Activated CD8-positive, alpha-beta T cell treated with anti-CD3 and anti-CD28 coated beads for 36 hours (primary cell): ENCODE data around the gene CKM. TPM values are rescaled to one million over a fixed set of nuclear protein-coding genes. Genes with fewer than 3 reads are reported as not detected.

Source experiments
- ATAC-seq: fragments of 200-7000 bp; cut with Tn5 transposase; one replicate; pipeline ENCODE4 v1.10.0; 2021; ENCODE audit warnings: mild to moderate bottlenecking, moderate library complexity
- CTCF ChIA-PET: fragments of 350-600 bp; sonication (Branson Sonifier 250); formaldehyde crosslinking; loops from one replicate; lab custom pipeline; 2021; ENCODE audit warnings: antibody characterized with exemption; lab: Charles Lee
- POLR2A ChIA-PET: fragments of 350-600 bp; sonication (Branson Sonifier 250); formaldehyde crosslinking; loops from one replicate; lab custom pipeline; 2021; ENCODE audit warnings: antibody characterized with exemption; lab: Charles Lee
- DNase-seq: peaks from one replicate; pipeline ENCODE4 v3.0.0-alpha.2; 2020
- H3K27ac Mint-ChIP-seq: one replicate; pipeline ENCODE4 v1.8.0; 2021; ENCODE audit warnings: mild to moderate bottlenecking, mixed read lengths
- H3K27me3 Mint-ChIP-seq: one replicate; pipeline ENCODE4 v1.8.0; 2021; ENCODE audit warnings: mixed read lengths
- H3K36me3 Mint-ChIP-seq: one replicate; pipeline ENCODE4 v1.8.0; 2021; ENCODE audit warnings: low read depth, mixed read lengths
- H3K4me1 Mint-ChIP-seq: one replicate; pipeline ENCODE4 v1.8.0; 2021; ENCODE audit warnings: low read depth, mixed read lengths
- H3K4me3 Mint-ChIP-seq: one replicate; pipeline ENCODE4 v1.8.0; 2021; ENCODE audit warnings: mild to moderate bottlenecking, moderate library complexity, mixed read lengths
- H3K9me3 Mint-ChIP-seq: one replicate; pipeline ENCODE4 v1.8.0; 2021; ENCODE audit warnings: mixed read lengths
- CTCF ChIP-seq: fragments of 200-600 bp; IDR thresholded peaks from one replicate; pipeline ENCODE4 v1.8.0; 2022; ENCODE audit warnings: antibody characterized with exemption, mild to moderate bottlenecking
- intact Hi-C: fragments of 100-400 bp; cut with micrococcal nuclease; formaldehyde crosslinking; loops from one replicate; pipeline ENCODE4 v1.10.0; 2022
- total RNA-seq, 2 experiments: library from RNA; stranded (reverse); gene quantifications; one replicate each; pipeline ENCODE4 v1.2.3, GENCODE V29; 2021

The CKM gene
- total RNA-seq, 2 experiments from 2014 or later, result not detected

- no peak for TF ChIP-seq CTCF
- Mint-ChIP-seq H3K4me1 (no peaks in the 10 kb centered on the region), H3K9me3 (no peaks in the 10 kb centered on the region), H3K4me3 (no peak overlapping the region), H3K36me3 (peaks cover 2% of the 10 kb centered on the region), H3K27me3 (no peaks in the 10 kb centered on the region), H3K27ac (no peak overlapping the region)
- CTCF ChIA-PET, result no interaction called here
- intact Hi-C loops, result no loop called here
- POLR2A ChIA-PET, result interaction anchor here (0.6 kb wide), 2 partner anchors 34 to 531 kb away, joined by 4 read pairs; no protein-coding TSS in a partner anchor
- DNase-seq (no peak), ATAC-seq (no peak)
Observed at GRCh38 chr19:45303269-45304060, 19.2 kb downstream of the CKM start.

- Mint-ChIP-seq H3K27me3 (no peaks in the 10 kb centered on the region), H3K27ac (no peak overlapping the region), H3K9me3 (no peaks in the 10 kb centered on the region), H3K36me3 (peaks cover 2% of the 10 kb centered on the region), H3K4me1 (no peaks in the 10 kb centered on the region), H3K4me3 (no peak overlapping the region)
- TF ChIP-seq CTCF, result no peak
- DNase-seq (no peak), ATAC-seq (no peak)
- intact Hi-C loops, result no loop called here
- ChIA-PET CTCF (interaction anchor here (1.0 kb wide), 1 partner anchor 37 kb away, joined by 3 read pairs; no protein-coding TSS in a partner anchor), POLR2A (no interaction called here)
Observed at GRCh38 chr19:45302416-45302815, 20.3 kb downstream of the CKM start.

GRCh38 chr19:45299719-45300118 lies 23.0 kb downstream of the CKM start:
- Mint-ChIP-seq H3K9me3 (no peaks in the 10 kb centered on the region), H3K4me3 (no peak overlapping the region), H3K36me3 (peaks cover 7% of the 10 kb centered on the region), H3K27me3 (no peaks in the 10 kb centered on the region), H3K27ac (no peak overlapping the region), H3K4me1 (no peaks in the 10 kb centered on the region)
- ATAC-seq (no peak), DNase-seq (no peak)
- POLR2A ChIA-PET, result no interaction called here
- intact Hi-C loops, result no loop called here
- TF ChIP-seq CTCF, result no peak
- CTCF ChIA-PET, result no interaction called here

GRCh38 chr19:45298264-45298663 lies 24.4 kb downstream of the CKM start:
- peaks cover 10% of the 10 kb centered on the region for H3K36me3 Mint-ChIP-seq
- intact Hi-C loops, result no loop called here
- peaks cover 10% of the 10 kb centered on the region for H3K4me1 Mint-ChIP-seq
- POLR2A ChIA-PET, result no interaction called here
- ATAC-seq (no peak), DNase-seq (no peak)
- CTCF ChIA-PET, result no interaction called here
- no peak overlapping the region for H3K4me3 Mint-ChIP-seq
- no peaks in the 10 kb centered on the region for H3K27me3 Mint-ChIP-seq
- no peaks in the 10 kb centered on the region for H3K9me3 Mint-ChIP-seq
- no peak for TF ChIP-seq CTCF
- H3K27ac Mint-ChIP-seq, result no peak overlapping the region

- Mint-ChIP-seq H3K9me3 (no peaks in the 10 kb centered on the region), H3K27me3 (no peaks in the 10 kb centered on the region), H3K27ac (no peak overlapping the region), H3K36me3 (peaks cover 11% of the 10 kb centered on the region), H3K4me1 (peaks cover 10% of the 10 kb centered on the region), H3K4me3 (no peak overlapping the region)
- POLR2A ChIA-PET, result no interaction called here
- TF ChIP-seq CTCF, result no peak
- no peak for DNase-seq
- intact Hi-C loops, result no loop called here
- CTCF ChIA-PET, result no interaction called here
- ATAC-seq, result no peak
Observed at GRCh38 chr19:45297674-45298073, 25.0 kb downstream of the CKM start.
